PC-9 (cell line): ENCODE measurements around the gene JAG1.

Experiments used
- EZH2 ChIP-seq: fragments of 200-600 bp; sonication (generic); IDR thresholded peaks from 2 replicates; pipeline ENCODE4 v1.8.0; 2017; ENCODE audit warnings: antibody characterized with exemption, low read depth
- TF ChIP-seq, protein P1 (sequence below): fragments of 200-600 bp; sonication (generic); conservative IDR thresholded peaks from 2 replicates; pipeline ENCODE4 v1.6.1; 2017; ENCODE audit warnings: mixed run types, antibody characterized with exemption, mild to moderate bottlenecking, moderate library complexity

DNA sequence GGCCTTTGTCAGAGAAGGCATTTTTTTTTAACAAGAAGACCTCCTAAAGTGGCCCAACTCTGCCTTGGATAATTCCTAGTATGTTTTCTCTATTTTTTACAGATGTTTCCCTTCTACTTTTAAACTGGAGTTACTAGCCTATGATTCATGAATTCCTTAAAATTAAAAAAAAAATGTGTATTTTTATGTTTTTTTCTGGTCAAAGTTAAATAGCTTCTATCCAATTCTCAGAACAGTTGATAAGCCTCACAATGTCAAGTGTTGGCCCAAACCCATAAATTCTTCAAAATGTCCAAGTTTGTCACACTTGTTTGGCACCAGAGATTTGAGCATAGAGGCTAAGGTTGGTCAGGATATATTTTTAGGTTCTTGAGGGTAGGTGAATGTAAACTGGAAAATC, 64.0 kb downstream of the JAG1 start:
- TF ChIP-seq, protein P1, sequence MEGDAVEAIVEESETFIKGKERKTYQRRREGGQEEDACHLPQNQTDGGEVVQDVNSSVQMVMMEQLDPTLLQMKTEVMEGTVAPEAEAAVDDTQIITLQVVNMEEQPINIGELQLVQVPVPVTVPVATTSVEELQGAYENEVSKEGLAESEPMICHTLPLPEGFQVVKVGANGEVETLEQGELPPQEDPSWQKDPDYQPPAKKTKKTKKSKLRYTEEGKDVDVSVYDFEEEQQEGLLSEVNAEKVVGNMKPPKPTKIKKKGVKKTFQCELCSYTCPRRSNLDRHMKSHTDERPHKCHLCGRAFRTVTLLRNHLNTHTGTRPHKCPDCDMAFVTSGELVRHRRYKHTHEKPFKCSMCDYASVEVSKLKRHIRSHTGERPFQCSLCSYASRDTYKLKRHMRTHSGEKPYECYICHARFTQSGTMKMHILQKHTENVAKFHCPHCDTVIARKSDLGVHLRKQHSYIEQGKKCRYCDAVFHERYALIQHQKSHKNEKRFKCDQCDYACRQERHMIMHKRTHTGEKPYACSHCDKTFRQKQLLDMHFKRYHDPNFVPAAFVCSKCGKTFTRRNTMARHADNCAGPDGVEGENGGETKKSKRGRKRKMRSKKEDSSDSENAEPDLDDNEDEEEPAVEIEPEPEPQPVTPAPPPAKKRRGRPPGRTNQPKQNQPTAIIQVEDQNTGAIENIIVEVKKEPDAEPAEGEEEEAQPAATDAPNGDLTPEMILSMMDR = no peak
- TF ChIP-seq EZH2 = no peak
